C4-2B (cell line): Measurements from ENCODE around the gene FCHSD1.

ENCODE experiments used
- ZFX ChIP-seq: fragments of 450-650 bp; IDR thresholded peaks from 2 replicates; pipeline ENCODE4 v1.6.1; 2017
- TF ChIP-seq, protein P1 (sequence below): fragments of 450-650 bp; conservative IDR thresholded peaks from 2 replicates; pipeline ENCODE4 v1.5.1; 2017; ENCODE audit warnings: mild to moderate bottlenecking

DNA sequence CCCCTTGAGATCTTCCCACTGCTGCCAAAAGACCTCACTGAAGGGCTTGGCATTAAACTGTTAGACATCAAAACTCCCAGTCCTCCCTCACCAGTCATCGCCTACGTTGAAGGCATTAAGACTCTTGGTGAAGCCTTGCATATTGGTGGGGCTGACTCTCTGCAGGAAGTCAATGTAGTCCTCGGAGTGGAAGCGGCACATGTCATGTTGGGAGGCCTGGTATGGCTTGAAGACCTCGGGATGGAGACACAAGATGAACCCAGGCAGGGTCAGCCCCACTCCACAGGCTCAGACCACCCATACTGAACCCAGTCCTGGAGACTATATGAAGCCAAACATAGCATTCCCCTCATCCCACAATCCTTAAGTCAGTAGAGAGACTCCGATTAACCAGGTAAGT is 16.5 kb downstream of the FCHSD1 start:
- TF ChIP-seq, protein P1, sequence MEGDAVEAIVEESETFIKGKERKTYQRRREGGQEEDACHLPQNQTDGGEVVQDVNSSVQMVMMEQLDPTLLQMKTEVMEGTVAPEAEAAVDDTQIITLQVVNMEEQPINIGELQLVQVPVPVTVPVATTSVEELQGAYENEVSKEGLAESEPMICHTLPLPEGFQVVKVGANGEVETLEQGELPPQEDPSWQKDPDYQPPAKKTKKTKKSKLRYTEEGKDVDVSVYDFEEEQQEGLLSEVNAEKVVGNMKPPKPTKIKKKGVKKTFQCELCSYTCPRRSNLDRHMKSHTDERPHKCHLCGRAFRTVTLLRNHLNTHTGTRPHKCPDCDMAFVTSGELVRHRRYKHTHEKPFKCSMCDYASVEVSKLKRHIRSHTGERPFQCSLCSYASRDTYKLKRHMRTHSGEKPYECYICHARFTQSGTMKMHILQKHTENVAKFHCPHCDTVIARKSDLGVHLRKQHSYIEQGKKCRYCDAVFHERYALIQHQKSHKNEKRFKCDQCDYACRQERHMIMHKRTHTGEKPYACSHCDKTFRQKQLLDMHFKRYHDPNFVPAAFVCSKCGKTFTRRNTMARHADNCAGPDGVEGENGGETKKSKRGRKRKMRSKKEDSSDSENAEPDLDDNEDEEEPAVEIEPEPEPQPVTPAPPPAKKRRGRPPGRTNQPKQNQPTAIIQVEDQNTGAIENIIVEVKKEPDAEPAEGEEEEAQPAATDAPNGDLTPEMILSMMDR, result no peak
- TF ChIP-seq ZFX, result no peak
